MM.1S (cell line): ENCODE measurements around the gene PPP1R12C.

Source experiments
- DNase-seq: peaks from one replicate; pipeline ENCODE4 v3.0.0-alpha.2; 2015
- H2AFZ ChIP-seq: fragments of 300-600 bp; sonication (generic); 2 replicates; pipeline ENCODE4 v1.6.0; 2016; ENCODE audit warnings: antibody characterized with exemption, low read length
- H3F3A ChIP-seq: fragments of 300-600 bp; sonication (generic); 2 replicates; pipeline ENCODE4 v1.6.1; 2016; ENCODE audit warnings: mild to moderate bottlenecking, antibody characterized with exemption, low read length, moderate library complexity, mixed read lengths; ENCODE audit not compliant: insufficient read depth
- H3K27ac ChIP-seq: fragments of 300-600 bp; sonication (generic); 2 replicates; pipeline ENCODE4 v1.5.1; 2016; ENCODE audit warnings: mild to moderate bottlenecking, low read length
- H3K27me3 ChIP-seq: fragments of 300-600 bp; sonication (generic); replicated peaks from 2 replicates; pipeline ENCODE4 v1.6.0; 2016; ENCODE audit warnings: low read length; ENCODE audit not compliant: insufficient read depth
- H3K36me3 ChIP-seq: fragments of 300-600 bp; sonication (generic); replicated peaks from 2 replicates; pipeline ENCODE4 v1.6.1; 2016; ENCODE audit warnings: mild to moderate bottlenecking, low read length, mixed read lengths; ENCODE audit not compliant: insufficient read depth
- H3K4me1 ChIP-seq: fragments of 300-600 bp; sonication (generic); 2 replicates; pipeline ENCODE4 v1.6.1; 2016; ENCODE audit warnings: low read length, mixed read lengths
- H3K4me2 ChIP-seq: fragments of 300-600 bp; sonication (generic); 2 replicates; pipeline ENCODE4 v1.6.0; 2016; ENCODE audit warnings: low read depth, low read length
- H3K4me3 ChIP-seq: fragments of 300-600 bp; sonication (generic); 2 replicates; pipeline ENCODE4 v1.5.1; 2016; ENCODE audit warnings: low read length, mixed read lengths
- H3K79me2 ChIP-seq: fragments of 300-600 bp; sonication (generic); 2 replicates; pipeline ENCODE4 v1.6.1; 2016; ENCODE audit warnings: mixed run types, low read length, mixed read lengths
- H3K9ac ChIP-seq: fragments of 300-600 bp; sonication (generic); 2 replicates; pipeline ENCODE4 v1.6.1; 2016; ENCODE audit warnings: low read length, mixed read lengths
- H3K9me2 ChIP-seq: fragments of 300-600 bp; sonication (generic); replicated peaks from 2 replicates; pipeline ENCODE4 v1.6.1; 2016; ENCODE audit warnings: mild to moderate bottlenecking, low read length, mixed read lengths; ENCODE audit not compliant: insufficient read depth
- H3K9me3 ChIP-seq: fragments of 300-600 bp; sonication (generic); replicated peaks from 2 replicates; pipeline ENCODE4 v1.6.1; 2016; ENCODE audit warnings: mild to moderate bottlenecking, low read length, mixed read lengths; ENCODE audit not compliant: insufficient read depth
- H4K20me1 ChIP-seq: fragments of 300-600 bp; sonication (generic); 2 replicates; pipeline ENCODE4 v1.6.1; 2016; ENCODE audit warnings: mild to moderate bottlenecking, low read length, moderate library complexity, mixed read lengths; ENCODE audit not compliant: insufficient read depth
- CTCF ChIP-seq: fragments of 300-600 bp; sonication (generic); IDR thresholded peaks from 2 replicates; pipeline ENCODE4 v1.5.1; 2016; ENCODE audit warnings: antibody characterized with exemption, low read length, mixed read lengths
- EZH2 ChIP-seq: fragments of 300-600 bp; sonication (generic); optimal IDR thresholded peaks from 2 replicates; pipeline ENCODE3; 2017; ENCODE audit warnings: low read depth, mild to moderate bottlenecking, antibody characterized with exemption, low read length, mixed read lengths
- EZH2phosphoT487 ChIP-seq: fragments of 300-600 bp; sonication (generic); IDR thresholded peaks from 2 replicates; pipeline ENCODE4 v1.6.1; 2018; ENCODE audit warnings: antibody characterized with exemption, low read length

Gene PPP1R12C

DNA sequence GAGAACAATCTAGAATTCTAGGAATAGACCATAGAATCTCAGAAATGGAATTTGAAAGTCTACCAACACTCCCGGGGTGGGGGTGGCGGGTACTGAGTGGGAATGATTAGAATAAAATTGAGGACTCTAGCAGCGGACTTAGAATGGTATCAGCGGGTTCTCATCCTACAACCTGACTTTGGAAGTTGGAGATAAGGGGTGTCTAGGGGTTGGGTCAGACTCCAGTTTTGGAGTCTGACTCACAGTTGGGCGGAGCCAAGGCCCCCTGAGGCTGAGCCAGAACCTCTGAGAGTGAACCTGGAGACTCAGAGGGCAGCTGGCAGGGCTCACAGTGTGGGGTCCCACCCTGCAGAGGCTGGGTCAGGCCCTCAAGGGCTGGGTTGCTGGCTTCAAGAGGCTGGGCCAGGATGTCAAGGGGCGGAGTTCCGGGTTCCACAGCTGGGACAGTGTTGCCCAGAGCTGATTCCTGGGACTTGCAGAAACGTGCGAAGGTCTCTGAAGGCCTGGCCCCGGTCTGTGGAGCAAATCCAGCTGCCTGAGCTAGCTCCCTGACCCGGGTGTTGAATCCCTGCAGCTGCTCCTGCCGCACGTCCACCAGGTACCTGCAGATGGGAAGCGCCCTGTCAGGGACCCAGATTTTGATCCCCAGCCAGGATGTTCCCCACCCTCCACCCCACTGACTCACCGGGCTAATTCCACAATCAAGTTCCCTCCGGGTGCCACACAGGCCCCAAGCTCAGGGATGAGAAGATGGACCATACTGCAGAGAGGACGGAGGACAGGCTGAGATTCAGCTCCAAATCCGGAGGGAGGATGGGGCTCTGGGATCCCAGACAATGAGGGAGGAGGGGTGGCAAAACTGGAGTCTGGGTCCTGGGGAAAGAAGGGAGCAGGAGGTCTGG is 41.7 kb upstream of the PPP1R12C start:
- no peak overlapping the region for H3K9ac ChIP-seq
- H3K9me2 ChIP-seq: no peaks in the 10 kb centered on the region
- H4K20me1 ChIP-seq: no peaks in the 10 kb centered on the region
- no peaks in the 10 kb centered on the region for H3K4me1 ChIP-seq
- no peaks in the 10 kb centered on the region for H3F3A ChIP-seq
- H2AFZ ChIP-seq: no peak overlapping the region
- no peak for DNase-seq
- H3K36me3 ChIP-seq: no peaks in the 10 kb centered on the region
- no peak overlapping the region for H3K4me2 ChIP-seq
- H3K27me3 ChIP-seq: peaks cover 51% of the 10 kb centered on the region
- H3K9me3 ChIP-seq: no peaks in the 10 kb centered on the region
- TF ChIP-seq CTCF (no peak), EZH2phosphoT487 (no peak), EZH2 (no peak)
- H3K79me2 ChIP-seq: no peaks in the 10 kb centered on the region
- H3K27ac ChIP-seq: no peak overlapping the region
- no peak overlapping the region for H3K4me3 ChIP-seq

DNA sequence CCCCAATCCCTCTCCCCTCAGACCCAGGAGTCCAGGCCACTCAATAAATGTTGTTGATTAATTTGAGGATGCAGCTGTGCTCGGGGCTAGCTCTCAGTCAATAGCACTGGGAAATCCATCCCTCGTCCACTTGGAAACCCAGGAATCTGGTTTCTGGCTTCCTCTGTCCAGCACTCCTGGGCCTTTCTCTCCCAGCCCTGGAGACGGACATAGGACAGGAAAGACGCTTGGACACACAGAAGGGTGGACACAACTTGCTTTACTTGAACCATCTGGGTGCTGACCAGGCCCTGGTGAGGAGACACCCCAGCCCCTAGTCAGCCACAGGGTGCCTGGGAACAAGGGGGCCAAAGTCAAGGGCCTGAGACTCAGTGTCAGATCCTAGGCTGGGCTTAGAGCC is 41.0 kb upstream of the PPP1R12C start:
- Histone ChIP-seq H3K4me3 (no peak overlapping the region), H3K4me2 (no peak overlapping the region), H3K9ac (no peak overlapping the region), H3F3A (no peaks in the 10 kb centered on the region), H4K20me1 (no peaks in the 10 kb centered on the region), H3K9me2 (no peaks in the 10 kb centered on the region), H3K4me1 (no peaks in the 10 kb centered on the region), H3K79me2 (no peaks in the 10 kb centered on the region), H3K9me3 (no peaks in the 10 kb centered on the region), H3K27ac (no peak overlapping the region), H2AFZ (no peak overlapping the region), H3K27me3 (peaks cover 44% of the 10 kb centered on the region), H3K36me3 (no peaks in the 10 kb centered on the region)
- TF ChIP-seq EZH2phosphoT487 (no peak), CTCF (no peak), EZH2 (no peak)
- no peak for DNase-seq

DNA sequence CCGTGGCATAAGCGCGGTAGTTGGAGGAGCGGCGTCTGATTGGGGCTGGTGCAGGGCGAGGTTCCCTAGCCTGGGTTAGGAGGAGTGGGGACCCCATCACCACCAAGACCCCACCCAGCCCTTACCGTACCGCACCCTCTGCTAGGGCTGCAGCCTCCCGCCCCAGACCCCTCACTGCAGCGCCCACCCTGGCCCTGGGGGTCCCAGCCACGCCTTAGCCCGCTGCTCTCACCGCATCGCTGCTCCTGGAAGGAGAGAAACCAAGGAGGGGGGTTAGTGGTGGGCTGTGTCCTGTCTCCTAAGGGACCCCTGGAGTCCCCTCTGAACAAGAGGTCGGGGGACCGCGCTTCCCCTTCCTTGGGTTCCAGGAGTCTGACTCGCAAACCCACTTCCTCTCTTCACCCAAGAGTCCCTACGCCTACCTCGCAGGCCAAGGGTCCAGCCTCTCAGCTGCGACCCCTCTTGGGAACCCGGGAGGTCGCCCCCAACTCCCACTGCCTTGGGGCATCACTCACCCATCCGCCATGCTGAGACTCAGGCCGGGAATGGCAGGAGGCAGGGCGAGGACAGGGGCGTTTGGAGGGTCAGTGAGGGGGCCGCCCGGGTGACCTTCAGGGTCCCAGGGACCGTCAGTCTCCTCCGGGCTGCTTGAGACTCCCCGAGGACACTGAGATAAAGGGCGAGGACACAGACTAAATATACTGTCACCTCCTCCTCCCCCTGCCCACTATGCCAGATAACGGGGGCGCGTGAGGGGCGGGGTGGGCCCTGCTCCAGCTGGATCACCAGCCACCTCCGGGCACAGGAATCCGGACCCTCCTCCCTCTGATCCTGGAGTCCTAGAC is 39.8 kb upstream of the PPP1R12C start, which contains the start of gene TNNI3:
Gene TNNI3 (minus strand): TSS at position 669 of the 845 bp plus-strand sequence. CDS start 143 bp downstream, at position 526.
- Histone ChIP-seq H3K4me3 (no peak within 1 kb of the TSS), H3K36me3 (no peaks in the 10 kb centered on the region), H3K27me3 (peaks cover 37% of the 10 kb centered on the region), H3F3A (no peaks in the 10 kb centered on the region), H2AFZ (no peak within 1 kb of the TSS), H3K79me2 (no peaks in the 10 kb centered on the region), H3K9me3 (no peaks in the 10 kb centered on the region), H3K27ac (no peak within 1 kb of the TSS), H3K9ac (no peak within 1 kb of the TSS), H3K4me2 (no peak within 1 kb of the TSS), H3K4me1 (no peaks in the 10 kb centered on the region), H4K20me1 (no peaks in the 10 kb centered on the region), H3K9me2 (no peaks in the 10 kb centered on the region)
- TF ChIP-seq CTCF (no peak), EZH2phosphoT487 (no peak), EZH2 (no peak)
- no peak for DNase-seq
